Vagina (tissue), 2 donors: Measurements from ENCODE around the gene TTC3.

ENCODE experiments used
- POLR2A ChIP-seq, 2 donors: fragments of 450-650 bp; IDR thresholded peaks; one replicate each; pipeline ENCODE4 v1.6.1; 2017; ENCODE audit warnings: antibody characterized with exemption in 2 of 2, mild to moderate bottlenecking in 2 of 2, moderate library complexity in 2 of 2
- POLR2AphosphoS5 ChIP-seq, 2 donors: sonication (generic); formaldehyde crosslinking; IDR thresholded peaks; one replicate each; pipeline ENCODE4 v1.9.0; 2017; ENCODE audit warnings: antibody characterized with exemption in 2 of 2, mild to moderate bottlenecking in 2 of 2, low read depth in 1 of 2; ENCODE audit not compliant: insufficient read depth in 1 of 2

- no peak for TF ChIP-seq POLR2AphosphoS5 (IDR thresholded peaks at IDR 0.05; ENCODE audit: insufficient read depth in 1 of 2, low read depth in 1 of 2)
- TF ChIP-seq POLR2A (IDR thresholded peaks at IDR 0.05), result no peak
Observed at GRCh38 chr21:37248298-37248697, 175.2 kb downstream of the TTC3 start.
